ENCODE measurements around the gene GLO1.
"Not testable (repeated sequence)": the region's sequence is repeated elsewhere in the genome, so short reads cannot be mapped to it uniquely, and the experiment has no call there.

GLO1 gene

DNA sequence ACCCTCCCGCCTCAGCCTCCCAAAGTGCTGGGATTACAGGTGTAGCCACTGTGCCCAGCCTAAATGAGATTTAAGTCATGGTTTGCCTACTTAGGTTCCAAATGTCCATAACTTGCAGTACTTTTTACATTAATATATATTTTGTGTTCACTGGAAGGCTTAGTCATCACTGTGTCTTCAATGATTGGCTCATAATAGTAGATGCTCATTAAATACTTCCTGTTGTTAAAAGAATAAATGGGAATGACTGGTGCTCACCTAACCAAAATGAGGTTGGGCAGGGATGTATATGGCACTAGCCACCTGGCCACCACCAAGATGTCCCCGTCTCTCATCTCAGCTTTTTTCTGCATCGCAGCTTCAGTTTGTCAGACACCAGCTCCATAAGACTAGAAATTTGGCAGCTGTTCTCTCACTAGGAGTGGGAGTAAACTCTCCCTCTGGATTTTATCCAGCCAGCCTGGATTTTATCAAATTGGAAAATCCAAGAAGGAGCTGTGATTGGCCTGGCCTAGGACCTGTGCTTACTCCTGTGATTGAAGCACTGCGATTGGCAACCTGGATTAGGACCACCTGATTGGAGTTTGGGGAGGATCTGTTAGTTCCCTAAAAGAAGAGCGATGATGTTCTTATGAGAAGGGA, 1.1 kb upstream of the GLO1 start:
- no peak for DNase-seq

DNA sequence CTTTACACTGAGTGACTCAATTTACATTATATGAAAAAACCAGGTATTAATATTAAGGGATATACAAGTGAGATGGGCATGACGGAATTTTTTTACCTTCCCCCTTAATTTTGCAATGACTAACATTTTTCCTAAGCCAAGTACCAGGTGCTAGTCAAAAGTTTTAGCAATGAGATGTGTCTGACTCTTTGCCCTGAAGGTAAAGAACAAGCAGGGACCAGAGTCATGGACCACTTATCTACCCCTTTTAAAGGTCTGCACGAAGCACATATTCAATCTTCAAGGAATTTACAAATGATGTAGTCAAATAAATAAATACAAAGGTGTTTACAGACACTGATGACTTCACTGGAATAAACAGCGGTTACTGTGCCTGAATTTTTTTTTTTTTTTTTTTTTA, 1.4 kb downstream of the GLO1 start:
- DNase-seq, result no peak

GRCh38 chr6:38699702-38700101, 3.2 kb downstream of the GLO1 start:
- not testable (repeated sequence) for DNase-seq

DNA sequence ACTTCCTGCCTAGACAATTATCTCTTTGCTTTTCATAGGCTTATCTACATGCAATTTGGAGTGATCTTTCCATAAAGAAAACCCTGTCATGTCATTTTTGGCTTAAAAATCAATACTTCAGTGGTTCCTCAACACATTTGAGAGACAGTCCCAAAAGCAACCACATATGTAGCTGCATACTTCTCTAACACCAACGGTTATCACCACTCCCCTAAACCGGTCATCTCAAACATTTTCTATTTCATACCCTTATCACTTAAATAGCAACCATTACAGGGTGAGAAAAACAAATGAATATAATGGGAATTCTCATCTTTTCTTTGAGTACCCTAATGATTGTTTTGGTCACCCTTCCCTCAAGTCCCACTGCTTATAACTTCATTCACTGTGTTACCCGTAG, 5.1 kb downstream of the GLO1 start:
- DNase-seq, result no peak

DNA sequence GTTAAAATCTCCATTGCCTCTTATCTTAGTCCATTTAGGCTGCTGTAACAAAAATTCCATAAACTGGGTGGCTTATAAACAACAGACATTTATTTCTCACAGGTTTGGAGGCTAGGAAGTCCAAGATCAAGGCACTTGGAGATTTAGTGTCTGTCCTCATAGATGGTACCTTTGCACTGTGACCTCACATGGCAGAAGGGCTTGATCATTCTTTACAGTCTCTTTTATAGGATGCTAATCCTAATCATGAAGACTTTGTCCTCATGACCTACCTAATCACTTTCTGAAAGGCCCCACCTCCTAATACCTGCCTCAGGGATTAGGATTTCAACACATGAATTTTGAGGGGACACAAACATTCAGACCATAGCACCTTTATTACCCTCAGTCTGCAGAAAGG, 6.6 kb downstream of the GLO1 start:
- no peak for DNase-seq

DNA sequence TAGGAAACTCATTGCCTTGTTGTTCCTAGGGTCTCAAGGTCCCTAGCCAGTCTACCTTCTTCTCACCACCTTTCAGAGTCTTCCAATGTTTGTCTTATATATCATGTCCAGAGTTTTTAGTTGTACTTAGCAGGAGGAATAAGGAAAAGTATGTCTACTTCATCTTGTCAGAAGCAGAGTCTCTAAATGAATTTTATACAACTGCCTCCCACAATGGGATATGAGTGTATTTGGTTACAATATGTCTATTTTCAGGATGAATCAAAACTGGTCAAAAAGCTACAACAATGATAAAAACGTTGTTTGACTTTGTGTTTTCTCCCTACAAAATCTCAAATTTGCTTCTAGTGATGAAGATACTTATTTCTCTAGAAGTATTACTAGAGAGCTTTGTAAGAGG, 7.0 kb downstream of the GLO1 start:
- DNase-seq, result no peak

GRCh38 chr6:38695227-38695900, 7.6 kb downstream of the GLO1 start:
- DNase-seq, result no peak

DNA sequence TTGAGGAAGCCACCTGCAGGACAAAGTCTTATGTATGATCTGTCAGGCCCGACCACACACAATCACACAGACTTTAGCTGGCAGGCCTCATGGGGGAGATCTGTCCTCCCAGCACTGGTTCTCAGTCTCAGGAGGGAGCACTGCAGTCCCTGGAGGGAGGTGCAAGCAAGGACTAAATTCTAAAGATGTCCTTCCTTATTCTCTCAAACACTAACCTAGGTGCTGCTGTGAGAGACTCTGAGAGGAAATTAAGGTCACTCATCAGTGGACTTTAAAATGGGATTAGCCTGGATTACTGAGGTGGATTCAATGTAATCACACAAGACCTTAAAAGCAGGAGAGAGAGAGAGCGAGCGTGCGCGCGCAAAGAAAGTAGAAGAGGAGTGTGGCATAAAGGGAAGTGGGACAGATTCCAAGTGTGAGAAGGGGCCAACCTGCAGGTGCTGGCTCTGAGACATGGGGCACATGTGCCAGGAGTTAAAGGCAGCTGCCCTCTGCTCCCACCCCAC, 14.3 kb downstream of the GLO1 start:
- DNase-seq, result no peak

DNA sequence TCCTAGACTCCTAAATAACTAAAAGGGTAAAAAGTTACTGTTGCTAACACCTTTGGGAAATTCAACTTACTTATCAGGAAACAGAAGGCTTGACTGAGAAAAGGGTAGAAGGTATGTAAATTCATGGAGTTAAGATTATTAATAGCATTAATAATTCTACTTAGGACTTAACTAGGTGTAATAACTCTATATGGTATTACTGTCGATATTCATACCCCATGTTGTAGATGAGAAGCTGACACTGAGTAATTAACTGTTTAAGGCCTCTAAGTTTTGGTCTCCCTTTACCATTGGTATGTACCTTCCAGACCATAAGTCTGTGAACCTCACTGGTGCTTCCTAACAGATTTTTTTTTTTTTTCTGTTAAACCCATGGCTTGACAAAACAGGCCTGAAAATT, 15.4 kb downstream of the GLO1 start:
- DNase-seq, result no peak

- no peak for DNase-seq
These were observed 15.9 kb downstream of the GLO1 start for GRCh38 chr6:38687043-38687353.

GRCh38 chr6:38686270-38687042, 16.5 kb downstream of the GLO1 start:
- no peak for DNase-seq

DNA sequence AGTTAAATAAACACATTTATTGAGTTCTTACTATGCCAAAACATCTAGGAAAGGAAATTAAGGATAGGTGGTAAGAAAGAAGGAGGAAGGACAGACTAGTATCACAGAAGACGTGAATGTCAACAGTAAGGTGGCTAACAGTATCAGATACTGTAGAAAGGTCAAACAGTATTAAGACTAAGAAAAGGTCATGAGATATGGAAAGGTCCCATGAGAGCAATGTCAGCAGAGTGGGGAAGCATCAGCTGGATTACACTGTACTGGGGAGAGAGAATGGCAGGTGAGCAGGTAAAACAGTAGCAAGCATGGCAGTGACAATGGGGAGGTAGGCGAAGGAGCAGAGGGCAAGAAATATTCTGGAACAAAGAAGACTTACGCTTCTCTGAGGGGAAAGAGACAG, 18.0 kb downstream of the GLO1 start:
- no peak for DNase-seq

- no peak for DNase-seq
These were observed 18.7 kb downstream of the GLO1 start for GRCh38 chr6:38684237-38684636.

GRCh38 chr6:38681850-38682249, 21.1 kb downstream of the GLO1 start:
- no peak for DNase-seq

- no peak for DNase-seq
These were observed 23.3 kb downstream of the GLO1 start for GRCh38 chr6:38679668-38680067.

DNA sequence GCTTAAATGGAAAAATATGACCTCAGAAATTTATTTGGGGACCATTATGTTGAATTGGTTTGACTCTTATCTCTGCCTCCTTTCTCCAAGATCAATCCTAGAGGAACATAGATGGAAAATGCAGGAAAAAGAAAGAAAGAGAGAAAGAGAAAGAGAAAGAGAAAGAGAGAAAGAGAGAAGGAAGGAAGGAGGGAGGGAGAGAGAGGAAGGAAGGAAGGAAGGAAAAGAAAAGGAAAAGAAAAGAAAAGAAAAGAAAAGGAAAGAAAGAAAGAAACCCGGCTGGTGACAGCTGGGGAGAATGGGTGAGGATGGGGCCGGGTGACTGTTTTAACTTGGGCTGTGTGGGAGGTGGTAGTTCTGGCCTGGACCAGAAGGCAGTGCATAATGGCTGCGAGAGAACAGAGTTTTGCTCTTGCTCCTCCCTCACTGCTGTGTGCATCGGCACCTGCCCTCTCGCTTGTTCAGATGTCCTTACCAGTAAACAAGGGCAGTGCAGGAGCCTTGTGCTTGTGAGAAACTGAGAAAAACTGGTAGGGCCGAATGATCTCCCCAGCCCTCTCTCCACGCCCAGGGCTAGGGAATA, 24.7 kb downstream of the GLO1 start:
- DNase-seq, result no peak

DNA sequence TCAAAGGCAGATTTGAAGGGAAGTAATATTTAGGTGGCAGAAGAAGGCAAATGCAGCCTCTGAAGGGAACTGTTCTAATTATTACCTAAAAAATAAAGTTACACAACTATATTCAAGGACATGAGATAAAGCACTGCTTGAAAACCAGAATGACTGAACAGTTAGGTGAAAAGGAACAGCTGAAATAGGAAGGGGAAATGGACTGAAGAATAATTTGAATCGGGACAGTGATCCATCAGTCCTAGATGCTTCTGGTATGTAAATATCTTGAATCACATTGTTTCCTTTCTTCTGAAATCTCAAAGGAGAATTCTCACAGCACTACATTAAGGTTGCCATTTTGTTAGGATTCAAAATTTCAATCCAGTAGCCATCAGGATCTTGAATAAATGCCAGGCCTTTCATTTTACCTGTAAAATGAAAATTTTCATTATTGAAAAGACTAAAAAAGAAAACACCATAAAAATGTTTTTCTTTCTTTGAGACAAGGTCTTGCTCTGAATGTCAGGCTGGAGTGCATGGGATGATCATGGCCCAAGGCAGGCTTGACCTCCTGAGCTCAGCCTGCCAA, 25.9 kb downstream of the GLO1 start:
- no peak for DNase-seq

DNA sequence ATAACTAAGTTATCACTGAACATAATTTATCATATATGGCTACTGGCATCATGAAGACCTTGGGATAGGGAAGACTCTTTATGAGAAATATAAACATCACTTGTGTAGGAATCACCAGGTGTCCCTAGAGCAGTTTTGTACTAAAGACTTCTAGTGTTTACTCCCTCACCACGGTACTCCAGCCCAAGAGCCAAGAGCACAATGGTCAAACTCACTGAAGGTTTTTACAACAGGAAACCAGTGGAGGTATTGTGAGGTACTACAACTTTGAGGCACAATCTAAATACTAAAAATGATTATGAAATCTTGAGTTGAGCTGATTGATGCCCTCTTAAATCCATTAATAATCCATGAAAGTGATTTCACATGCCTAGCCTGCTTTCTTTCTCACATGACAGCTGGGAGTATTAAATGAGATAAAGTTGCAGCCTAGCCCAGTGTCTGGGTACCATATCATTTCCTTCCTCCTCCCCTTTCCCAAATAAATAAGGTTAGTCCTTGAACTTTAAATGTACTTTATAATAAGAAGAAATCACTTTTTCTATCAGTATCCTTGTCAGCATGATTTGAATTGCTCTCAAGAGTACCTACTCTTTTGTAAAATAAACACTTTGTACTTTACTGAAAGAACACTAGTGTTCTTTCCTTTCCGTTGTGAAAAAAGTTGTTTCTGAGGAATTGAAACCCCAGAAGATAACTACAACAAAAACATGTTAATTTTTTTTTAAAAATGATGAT, 26.5 kb downstream of the GLO1 start:
- DNase-seq, result no peak

- DNase-seq, result no peak
These were observed 29.4 kb downstream of the GLO1 start for GRCh38 chr6:38673397-38674165.

DNA sequence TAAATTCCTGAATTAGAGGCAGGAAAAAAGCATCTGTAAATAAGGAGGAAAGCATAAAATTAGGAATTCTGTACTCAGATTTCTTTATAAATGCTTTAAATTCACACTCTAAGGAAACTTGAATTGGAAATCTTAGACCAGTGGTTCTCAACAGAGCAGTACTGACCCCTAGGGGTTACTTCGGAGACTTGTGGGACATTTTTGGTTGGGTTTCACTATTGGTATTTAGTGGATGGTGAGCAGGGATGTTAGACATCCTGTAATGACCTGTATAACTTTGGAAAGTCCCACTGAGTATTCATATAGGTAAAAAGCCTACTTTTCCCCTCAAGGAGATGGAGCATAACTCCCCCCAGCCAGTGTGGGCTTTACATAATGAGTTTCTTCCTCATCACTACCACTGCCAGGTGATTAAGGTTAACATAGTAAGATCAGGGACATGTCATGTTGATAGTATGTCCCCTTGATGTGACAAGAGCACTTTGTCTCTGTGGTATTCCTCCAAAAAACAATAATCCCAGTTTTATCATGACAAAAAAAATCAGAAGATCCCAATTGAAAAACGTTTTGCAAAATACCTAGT, 31.0 kb downstream of the GLO1 start:
- DNase-seq, result peak in 1 of 2 experiments; percentile 11

DNA sequence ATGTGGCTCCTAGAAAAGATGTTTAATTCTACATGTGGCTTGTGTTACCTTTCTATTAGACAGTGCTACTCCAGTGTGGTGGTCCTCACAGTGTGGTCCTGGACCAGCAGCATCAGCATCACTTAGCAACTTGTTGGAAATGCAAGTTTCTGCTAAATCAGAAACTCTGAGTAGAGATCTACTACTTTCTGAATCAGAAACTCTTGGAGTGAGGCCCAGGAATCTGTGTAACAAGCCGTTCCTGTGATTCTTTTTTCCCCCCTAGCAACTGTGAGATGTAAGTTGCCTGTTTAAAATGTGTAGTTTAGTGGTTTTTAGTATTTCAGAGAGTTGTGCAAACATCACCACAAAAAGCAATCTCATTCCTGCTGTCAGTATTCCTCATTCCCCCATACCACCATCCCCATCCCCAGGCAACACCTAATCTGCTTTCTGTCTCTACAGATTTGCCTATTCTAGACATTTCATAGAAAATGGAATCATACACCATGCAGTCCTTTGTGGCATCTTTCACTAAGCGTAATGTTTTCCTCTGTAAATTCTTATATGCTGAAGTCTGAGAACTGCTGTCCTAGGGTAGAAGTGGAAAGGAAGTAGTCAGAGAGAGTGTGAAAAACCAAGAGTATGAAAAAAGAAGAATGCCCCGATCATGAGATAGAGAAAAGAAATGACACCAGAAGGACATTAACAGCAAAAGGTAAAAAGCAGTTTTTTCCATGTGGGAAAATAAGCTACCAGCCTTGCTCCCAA, 44.4 kb downstream of the GLO1 start:
- DNase-seq, result no peak

Measured in activated CD4-positive, alpha-beta T cell treated with anti-CD3 and anti-CD28 coated beads, Interleukin-2, amount 50 U/mL, for 4 hours (primary cell).